Amniotic stem cell (primary cell): ENCODE results near the gene ASTN2.

Experiments used
- DNase-seq: peaks from one replicate; lab custom pipeline; 2025; lab: John Stamatoyannopoulos, UW

The ASTN2 gene

GRCh38 chr9:116668970-116669695, 745.7 kb downstream of the ASTN2 start:
- no peak for DNase-seq

DNA sequence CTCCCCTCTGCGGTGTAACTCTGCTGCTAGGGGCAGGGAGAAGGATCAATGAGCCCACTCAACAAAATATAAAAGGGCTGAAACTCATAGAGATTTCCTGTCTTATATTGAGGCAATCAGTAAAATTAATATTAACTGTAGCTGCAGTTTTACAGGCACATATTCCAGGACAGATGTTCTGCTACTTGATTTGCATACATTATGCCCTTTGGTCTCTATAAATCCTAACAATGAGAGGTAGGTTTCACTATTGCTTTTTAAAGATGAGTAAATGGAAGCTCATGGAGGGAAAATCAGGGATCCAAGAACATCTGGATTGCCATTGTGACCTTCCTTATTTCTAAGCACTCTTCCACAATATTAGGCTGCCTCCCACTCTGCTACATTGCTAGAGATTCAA, 751.3 kb downstream of the ASTN2 start:
- no peak for DNase-seq

- no peak for DNase-seq
Measured at GRCh38 chr9:116662646-116663310, 752.1 kb downstream of the ASTN2 start.

GRCh38 chr9:116661037-116661954, 753.6 kb downstream of the ASTN2 start:
- peak; percentile 65 for DNase-seq

- DNase-seq: no peak
Measured at GRCh38 chr9:116658265-116658664, 756.6 kb downstream of the ASTN2 start.

GRCh38 chr9:116656977-116657376, 757.9 kb downstream of the ASTN2 start:
- DNase-seq: no peak

GRCh38 chr9:116656501-116656971, 758.3 kb downstream of the ASTN2 start:
- DNase-seq: no peak

DNA sequence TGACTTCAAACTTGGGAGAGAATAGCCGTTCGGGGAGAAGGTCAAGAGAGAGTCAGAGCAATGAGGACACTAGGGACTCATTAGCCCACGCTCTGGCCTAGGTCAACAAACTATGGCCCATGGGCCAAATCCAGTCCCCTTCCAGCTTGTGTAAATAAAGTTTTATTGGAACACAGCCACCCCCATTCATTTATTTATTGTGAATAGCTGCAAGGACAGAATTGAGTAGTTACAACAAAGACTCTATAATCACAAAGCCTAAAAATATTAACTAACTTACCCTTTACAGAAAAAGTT, 760.9 kb downstream of the ASTN2 start:
- no peak for DNase-seq

DNA sequence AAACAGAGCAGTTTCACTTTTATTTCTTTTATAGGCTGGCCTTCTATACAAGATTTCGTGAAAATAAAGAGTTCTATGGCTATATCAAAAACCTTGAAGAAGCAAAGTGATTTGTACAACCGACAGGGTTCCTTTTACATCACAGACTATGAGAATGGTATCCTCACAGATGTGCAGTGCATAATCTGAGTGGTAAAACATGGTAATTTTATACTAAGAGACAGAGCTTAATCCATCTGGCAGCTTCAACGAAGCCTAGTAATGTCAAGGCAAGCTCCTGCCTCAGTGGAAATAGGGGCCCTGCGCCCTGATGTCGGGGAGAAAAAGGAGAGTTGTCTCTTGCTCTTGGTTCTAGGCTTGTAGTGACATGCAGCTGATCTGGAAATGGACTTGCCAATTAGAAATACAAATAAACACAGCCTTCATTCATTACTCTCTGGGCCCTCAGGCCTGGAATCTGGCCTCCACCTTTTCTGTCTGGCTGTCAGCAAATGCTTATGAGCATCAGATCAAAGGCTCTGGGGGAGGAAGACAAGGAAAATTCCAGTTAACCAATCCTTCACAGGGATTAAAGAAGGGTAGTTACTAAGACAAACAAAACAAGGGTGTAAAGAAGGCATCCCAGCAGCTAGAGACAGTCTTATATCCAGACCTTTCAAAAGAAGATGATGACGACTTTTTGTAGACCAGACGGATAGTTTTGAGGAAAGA, 761.4 kb downstream of the ASTN2 start:
- DNase-seq: no peak

GRCh38 chr9:116647515-116647809, 767.4 kb downstream of the ASTN2 start:
- DNase-seq: no peak

DNA sequence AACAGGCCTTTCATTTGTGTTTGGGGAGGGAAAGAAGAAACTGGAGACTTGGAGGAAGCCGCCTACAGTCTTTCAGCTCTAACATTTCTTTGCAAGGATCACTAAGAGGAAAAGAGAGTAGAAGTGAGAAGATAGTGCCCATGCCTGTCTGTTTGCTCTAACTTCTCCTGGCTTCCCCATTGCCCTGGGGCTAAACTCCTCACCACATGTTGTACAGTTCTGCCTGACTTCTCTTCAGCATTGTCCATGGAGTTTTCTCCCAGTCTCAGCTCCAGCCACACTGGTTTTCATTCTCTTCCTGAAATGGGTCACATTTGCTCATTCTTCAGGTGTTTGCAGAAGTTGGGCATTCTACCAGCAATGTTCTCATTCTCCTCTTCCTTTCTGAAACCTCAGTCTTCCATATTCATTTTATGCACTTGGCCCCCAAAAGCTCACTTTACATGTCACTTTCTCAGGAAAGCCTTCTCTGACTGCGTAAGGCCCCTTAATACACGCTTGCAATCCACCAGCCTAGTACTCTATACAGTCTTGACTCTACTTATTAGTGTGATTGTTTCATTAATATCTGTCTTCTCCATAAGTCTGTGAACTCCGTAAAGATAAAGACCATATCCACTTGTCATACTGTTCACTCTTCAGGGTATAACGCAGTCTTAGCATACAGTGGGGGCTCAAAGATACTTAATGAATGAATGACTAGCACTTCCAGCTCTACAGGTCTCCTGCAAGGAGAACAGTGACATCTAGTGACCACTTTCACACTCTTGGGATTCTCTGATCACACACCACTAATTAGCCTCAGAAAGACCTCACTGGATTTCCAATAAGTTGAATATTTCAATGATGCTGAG, 768.0 kb downstream of the ASTN2 start:
- DNase-seq: no peak

DNA sequence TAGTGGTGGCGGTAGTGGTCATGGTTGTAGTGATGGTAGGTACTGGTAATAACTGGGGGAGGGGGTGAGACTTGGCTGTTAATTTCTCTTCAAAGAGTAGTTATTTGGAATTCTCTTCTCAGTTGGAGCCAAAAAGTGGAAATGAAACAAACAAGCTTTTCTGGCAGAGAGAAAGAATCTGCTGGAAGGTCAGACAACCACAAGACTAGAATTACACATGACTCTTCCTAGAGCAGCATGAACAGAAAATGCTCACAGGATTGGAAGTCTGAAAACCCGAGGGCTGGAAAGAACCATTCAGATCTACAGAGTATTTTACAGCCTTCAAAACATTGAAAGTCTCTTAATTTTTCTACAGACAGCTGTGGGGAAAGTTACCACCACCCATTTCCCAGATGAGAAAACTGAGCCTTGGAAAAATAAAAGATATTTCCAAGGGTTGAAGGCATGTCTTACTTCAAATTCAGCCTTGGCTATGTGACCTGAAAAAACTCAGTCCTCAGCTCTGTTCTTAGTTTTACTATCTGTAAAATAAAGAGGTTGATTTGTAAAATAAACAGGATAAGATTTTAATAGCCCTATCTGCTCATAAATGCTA, 770.7 kb downstream of the ASTN2 start:
- DNase-seq: no peak

DNA sequence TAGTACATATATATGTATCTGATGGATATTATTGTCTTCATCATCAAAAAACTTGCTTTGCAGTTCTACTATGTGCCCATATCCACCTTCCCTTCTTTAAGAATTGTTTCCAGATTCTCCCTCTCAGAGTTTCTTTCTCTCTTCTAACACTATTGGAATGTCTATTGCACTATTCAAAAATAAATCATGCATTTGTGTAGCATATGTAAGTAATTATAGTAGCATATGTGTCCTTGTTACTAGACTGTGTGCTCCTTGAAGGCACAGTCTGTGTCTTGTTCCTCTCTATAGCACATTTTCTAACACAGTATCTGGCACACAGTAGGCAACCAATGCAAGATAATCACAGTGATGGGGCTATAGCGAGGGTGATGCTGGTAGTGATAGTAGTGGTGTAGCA, 771.2 kb downstream of the ASTN2 start:
- DNase-seq: no peak

- no peak for DNase-seq
Measured at GRCh38 chr9:116641292-116642059, 773.4 kb downstream of the ASTN2 start.

DNA sequence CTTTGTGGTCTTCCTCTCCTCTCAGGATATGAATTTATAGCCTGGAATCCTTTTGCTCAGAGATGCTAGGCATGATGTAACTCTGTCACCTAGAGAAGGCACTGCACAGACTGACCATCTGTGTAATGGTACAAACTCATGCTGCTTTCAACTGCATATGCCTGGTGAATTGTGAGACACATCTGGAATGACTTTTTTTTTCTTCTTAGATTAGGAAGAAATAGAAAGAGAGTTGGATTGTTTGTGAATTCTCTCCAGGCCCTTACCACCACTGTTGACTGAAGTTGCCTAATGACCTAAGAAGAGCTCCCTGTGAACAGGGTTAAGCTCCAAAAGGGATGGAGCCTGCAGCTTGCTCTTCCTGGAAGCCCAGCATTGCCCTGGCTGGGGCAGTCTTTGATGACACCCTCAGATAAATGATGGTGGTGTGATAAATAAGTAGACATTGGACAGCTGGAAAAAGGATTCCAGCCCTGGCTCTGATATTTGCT, 775.6 kb downstream of the ASTN2 start:
- DNase-seq: no peak

DNA sequence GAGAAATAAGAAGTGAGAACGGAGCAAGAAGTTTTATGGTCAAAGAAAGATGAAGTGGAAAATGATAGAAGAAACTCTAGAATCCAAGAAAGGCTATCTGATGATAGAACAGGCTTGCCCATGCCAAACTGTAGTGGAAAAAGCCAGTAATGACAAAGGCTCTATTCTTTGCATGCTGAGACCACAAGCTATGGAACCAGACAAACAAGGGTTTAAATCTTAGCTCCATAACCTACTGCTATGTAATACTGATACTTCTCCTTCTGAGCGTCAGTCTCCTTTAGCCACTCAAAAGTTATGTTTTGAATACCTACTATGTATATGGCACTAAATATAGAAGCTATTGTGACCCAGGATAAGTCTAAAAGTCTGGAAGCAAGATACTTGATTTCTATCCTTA, 778.9 kb downstream of the ASTN2 start:
- no peak for DNase-seq

DNA sequence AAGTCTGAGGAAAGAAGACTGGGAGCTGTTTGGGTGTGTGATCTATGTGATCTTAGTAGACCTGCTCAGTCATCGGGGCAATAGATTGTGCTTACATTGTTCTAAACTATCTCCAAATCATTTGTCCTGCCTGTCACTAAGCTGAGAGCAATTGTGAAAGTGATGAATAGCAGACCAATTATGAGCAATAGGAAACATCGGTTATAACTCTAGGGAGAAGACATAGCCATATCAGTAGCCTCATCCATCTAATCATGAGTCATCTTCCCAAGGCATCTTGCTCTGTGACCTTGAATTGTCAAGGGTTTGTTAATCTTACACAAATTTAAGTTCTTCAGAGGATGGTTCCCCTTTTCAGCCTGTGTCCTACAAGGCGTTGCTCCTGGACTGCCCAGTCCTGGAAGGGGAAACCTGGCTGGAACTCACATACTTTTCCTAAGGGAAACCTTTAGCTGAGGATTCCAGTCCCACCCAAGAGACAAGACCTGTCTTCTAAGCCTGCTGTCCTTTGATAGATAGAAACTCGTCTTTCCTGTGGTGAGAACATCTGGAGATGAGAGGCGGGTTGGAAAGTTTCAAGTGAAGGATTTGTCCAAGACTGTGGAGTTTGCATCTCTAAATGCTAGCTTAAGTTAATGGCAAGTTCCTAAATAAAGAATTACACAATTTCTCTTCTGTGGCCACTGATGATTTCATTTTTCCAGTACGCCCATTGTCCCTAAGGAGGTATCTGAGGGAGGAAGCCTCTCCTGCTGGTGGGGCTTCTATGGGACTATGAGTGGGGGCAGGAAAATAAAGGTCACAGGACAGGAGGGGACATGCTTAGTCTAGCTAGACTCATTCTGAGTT, 781.6 kb downstream of the ASTN2 start:
- DNase-seq: no peak

DNA sequence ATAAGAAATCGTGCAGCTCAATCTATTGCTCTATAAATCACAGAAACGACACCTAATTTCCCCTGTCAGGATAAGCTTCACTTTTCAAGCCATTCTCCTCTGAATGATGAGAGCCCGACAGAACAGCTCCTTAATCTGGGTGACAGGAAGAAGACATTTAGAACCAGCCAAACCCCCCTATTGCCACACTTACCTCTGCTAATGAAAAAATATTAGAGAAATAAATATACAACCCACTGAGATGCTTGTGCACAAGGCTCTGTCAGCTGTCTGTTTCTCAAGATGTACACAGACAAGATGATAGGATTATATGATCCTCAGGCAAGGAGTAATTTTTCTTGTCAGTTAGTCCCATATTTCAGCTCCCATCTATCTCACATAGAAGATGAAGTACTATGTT, 785.2 kb downstream of the ASTN2 start:
- DNase-seq: no peak

GRCh38 chr9:116628716-116629115, 786.1 kb downstream of the ASTN2 start:
- DNase-seq: no peak
